ENCODE results near the gene ADAM22. TPM values are rescaled to one million over a fixed set of nuclear protein-coding genes. Genes with fewer than 3 reads are reported as not detected.
A peak's percentile ranks its signal among the peaks of the same experiment; 100 is the strongest.

Gene ADAM22
- total and polyA plus RNA-seq, 10 of the 15 experiments (the other 5 are each of a cell fraction or from before 2014, with no cell fraction given) = 1.4 to 24.5 (median 7.6) TPM

GRCh38 chr7:88202278-88202677 lies 268.2 kb downstream of the ADAM22 start (continued):
- peak; percentile 37; the same call in 1 of the 2 replicates for TF ChIP-seq PKNOX1 (IDR thresholded peaks at IDR 0.05)
- no peak for TF ChIP-seq ASH2L (IDR thresholded peaks at IDR 0.05; ENCODE audit: borderline replicate concordance, low read depth)
- TF ChIP-seq JUND (IDR thresholded peaks at IDR 0.05; ENCODE audit: low read depth, low read length) = no peak
- TF ChIP-seq CBFB (IDR thresholded peaks at IDR 0.05; ENCODE audit: low read depth) = no peak
- peak; percentile 91 for TF ChIP-seq ZSCAN29 (IDR thresholded peaks at IDR 0.05)
- no peak for TF ChIP-seq EZH2 (IDR thresholded peaks at IDR 0.05; ENCODE audit: borderline replicate concordance, control insufficient read depth, low read depth, low read length)
- no peak for TF ChIP-seq MYB (IDR thresholded peaks at IDR 0.05; ENCODE audit: borderline replicate concordance, low read depth, low read length)
- no peak for TF ChIP-seq ETV6 (conservative IDR thresholded peaks at IDR 0.05 in 1 of 2, IDR thresholded peaks at IDR 0.05 in 1 of 2; ENCODE audit: borderline replicate concordance in 1 of 2, low read depth in 1 of 2)
- TF ChIP-seq HDAC2 (IDR thresholded peaks at IDR 0.05) = no peak
- no peak for TF ChIP-seq BCL3 (IDR thresholded peaks at IDR 0.05; ENCODE audit: borderline replicate concordance, insufficient read depth, low read depth, low read length, poor library complexity, severe bottlenecking)
- peak in 1 of 2 experiments; percentile 41; a peak in 1 of 4 replicates for TF ChIP-seq BHLHE40 (IDR thresholded peaks at IDR 0.05; ENCODE audit: borderline replicate concordance in 1 of 2, low read depth in 2 of 2, low read length in 1 of 2)
- TF ChIP-seq JUNB (IDR thresholded peaks at IDR 0.05) = no peak
- TF ChIP-seq SMAD1 (IDR thresholded peaks at IDR 0.05; ENCODE audit: low read depth, partially characterized antibody) = no peak
- peak; percentile 43 for TF ChIP-seq MEF2B (IDR thresholded peaks at IDR 0.05; ENCODE audit: partially characterized antibody, poor library complexity, severe bottlenecking)
- TF ChIP-seq ZBED1 (IDR thresholded peaks at IDR 0.05; ENCODE audit: borderline replicate concordance) = no peak
- TF ChIP-seq PRDM15 (CRISPR knock-in tag; IDR thresholded peaks at IDR 0.05) = no peak
- TF ChIP-seq CBX5 (IDR thresholded peaks at IDR 0.05; ENCODE audit: low read depth) = no peak
- no peak for TF ChIP-seq SUZ12 (IDR thresholded peaks at IDR 0.05; ENCODE audit: unreplicated experiment)
- TF ChIP-seq SUPT20H (IDR thresholded peaks at IDR 0.05; ENCODE audit: borderline replicate concordance, control insufficient read depth, low read depth, low read length) = no peak
- no peak for TF ChIP-seq KDM1A (IDR thresholded peaks at IDR 0.05; ENCODE audit: borderline replicate concordance)
- TF ChIP-seq NKRF (conservative IDR thresholded peaks at IDR 0.05) = no peak
- no peak for TF ChIP-seq LARP7 (IDR thresholded peaks at IDR 0.05)
- peak; percentile 62; the same call in 1 of the 2 replicates for TF ChIP-seq ATF7 (IDR thresholded peaks at IDR 0.05; ENCODE audit: low read depth)

Data from GM12878 (cell line).